Activated T-cell treated with anti-CD3 and anti-CD28 coated beads, Interleukin-2, amount 50 U/mL, for 4 hours (primary cell): ENCODE results near the gene CAMTA1. TPM values are rescaled to one million over a fixed set of nuclear protein-coding genes. Genes with fewer than 3 reads are reported as not detected.
A peak's percentile ranks its signal among the peaks of the same experiment; 100 is the strongest.

Experiments
- ATAC-seq, 2 donors: fragments of 200-7000 bp; cut with Tn5 transposase; one replicate each; pipeline ENCODE4 v1.10.0; 2021
- DNase-seq: peaks from one replicate; pipeline ENCODE4 v3.0.0-alpha.2; 2020
- H3K27me3 Mint-ChIP-seq: one replicate; pipeline ENCODE4 v1.8.0; 2021; ENCODE audit warnings: low read depth, mixed read lengths
- H3K36me3 Mint-ChIP-seq: one replicate; pipeline ENCODE4 v1.8.0; 2022; ENCODE audit warnings: mixed read lengths; ENCODE audit not compliant: insufficient read depth
- H3K4me1 Mint-ChIP-seq: one replicate; pipeline ENCODE4 v1.8.0; 2021; ENCODE audit warnings: low read depth, mixed read lengths
- H3K4me3 Mint-ChIP-seq: one replicate; pipeline ENCODE4 v1.8.0; 2021; ENCODE audit warnings: mild to moderate bottlenecking, moderate library complexity, mixed read lengths
- H3K9me3 Mint-ChIP-seq: one replicate; pipeline ENCODE4 v1.8.0; 2021; ENCODE audit warnings: mixed read lengths
- total RNA-seq, 3 donors: library from RNA; stranded (reverse); gene quantifications; one replicate each; pipeline ENCODE4 v1.2.1, GENCODE V29; 2021

CAMTA1 gene
- total RNA-seq, 3 donors from 2014 or later, result 47.5 to 50.3 (median 47.7) TPM

DNA sequence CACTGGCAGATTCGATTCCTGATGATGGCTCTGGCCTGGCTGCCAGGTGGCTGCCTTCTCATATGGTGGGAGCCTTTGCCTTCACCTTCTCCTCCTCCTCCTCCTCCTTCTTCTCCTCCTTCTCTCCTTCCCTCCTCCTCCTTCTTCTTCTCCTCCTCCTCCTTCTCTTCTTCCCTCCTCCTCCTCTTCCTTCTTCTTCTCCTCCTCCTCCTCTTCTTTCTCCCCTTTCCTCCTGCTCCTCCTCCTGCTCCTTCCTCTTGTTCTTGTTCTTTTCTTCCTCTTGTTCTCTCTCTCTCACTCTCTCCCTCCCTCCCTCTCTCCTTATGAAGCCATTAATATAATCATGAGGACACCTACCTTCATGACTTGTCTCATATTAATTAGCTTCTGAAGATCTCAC, 278.7 kb downstream of the CAMTA1 start:
- Mint-ChIP-seq H3K4me3 (no peak overlapping the region), H3K4me1 (no peaks in the 10 kb centered on the region), H3K27me3 (peaks cover 19% of the 10 kb centered on the region), H3K9me3 (no peaks in the 10 kb centered on the region), H3K36me3 (no peaks in the 10 kb centered on the region)
- no peak for DNase-seq
- ATAC-seq, result no peak

DNA sequence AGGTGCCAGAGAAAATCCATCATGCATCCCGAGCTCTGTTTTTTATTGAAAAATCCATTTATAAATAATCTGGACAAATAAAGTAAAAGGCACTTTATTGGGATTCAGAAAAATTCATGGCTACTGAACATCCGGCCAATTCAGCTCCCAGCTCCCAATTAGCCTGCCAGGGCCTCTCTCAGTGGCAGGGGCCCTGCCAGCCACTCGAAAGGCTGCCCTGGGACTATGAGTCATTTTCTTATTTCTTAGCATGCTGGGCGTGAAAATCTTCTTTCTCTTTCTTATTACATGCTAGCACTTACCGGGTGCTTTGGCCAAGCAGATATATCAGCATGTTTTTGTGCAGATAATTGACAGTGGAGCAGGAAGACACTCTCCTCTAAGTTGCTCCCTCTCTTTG, 283.3 kb downstream of the CAMTA1 start:
- no peak for ATAC-seq
- Mint-ChIP-seq H3K4me3 (no peak overlapping the region), H3K9me3 (no peaks in the 10 kb centered on the region), H3K27me3 (peaks cover 39% of the 10 kb centered on the region), H3K4me1 (peaks cover 2% of the 10 kb centered on the region), H3K36me3 (no peaks in the 10 kb centered on the region)
- no peak for DNase-seq

DNA sequence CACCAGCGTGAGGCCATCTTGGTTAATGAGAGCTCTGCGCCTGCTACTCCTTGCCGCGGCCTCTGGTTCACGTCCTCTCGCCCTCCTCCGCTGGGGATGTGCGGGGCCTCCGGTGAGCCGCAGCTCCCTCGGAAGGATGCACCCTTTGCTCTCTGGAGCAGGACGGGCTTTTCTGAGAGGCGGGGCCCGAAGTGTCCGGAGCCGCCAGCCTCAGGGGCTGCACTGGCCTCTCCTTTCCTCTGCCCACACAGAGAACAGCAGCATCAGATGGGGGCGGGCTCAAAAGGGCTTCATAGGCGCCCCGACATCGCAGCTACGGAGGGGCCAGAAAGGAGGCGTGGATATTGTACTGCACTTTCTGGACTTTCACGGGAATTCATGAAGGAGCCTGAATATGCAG, 284.7 kb downstream of the CAMTA1 start:
- DNase-seq, result no peak
- Mint-ChIP-seq H3K4me3 (no peak overlapping the region), H3K9me3 (no peaks in the 10 kb centered on the region), H3K27me3 (peaks cover 34% of the 10 kb centered on the region), H3K4me1 (peaks cover 2% of the 10 kb centered on the region), H3K36me3 (no peaks in the 10 kb centered on the region)
- no peak for ATAC-seq

DNA sequence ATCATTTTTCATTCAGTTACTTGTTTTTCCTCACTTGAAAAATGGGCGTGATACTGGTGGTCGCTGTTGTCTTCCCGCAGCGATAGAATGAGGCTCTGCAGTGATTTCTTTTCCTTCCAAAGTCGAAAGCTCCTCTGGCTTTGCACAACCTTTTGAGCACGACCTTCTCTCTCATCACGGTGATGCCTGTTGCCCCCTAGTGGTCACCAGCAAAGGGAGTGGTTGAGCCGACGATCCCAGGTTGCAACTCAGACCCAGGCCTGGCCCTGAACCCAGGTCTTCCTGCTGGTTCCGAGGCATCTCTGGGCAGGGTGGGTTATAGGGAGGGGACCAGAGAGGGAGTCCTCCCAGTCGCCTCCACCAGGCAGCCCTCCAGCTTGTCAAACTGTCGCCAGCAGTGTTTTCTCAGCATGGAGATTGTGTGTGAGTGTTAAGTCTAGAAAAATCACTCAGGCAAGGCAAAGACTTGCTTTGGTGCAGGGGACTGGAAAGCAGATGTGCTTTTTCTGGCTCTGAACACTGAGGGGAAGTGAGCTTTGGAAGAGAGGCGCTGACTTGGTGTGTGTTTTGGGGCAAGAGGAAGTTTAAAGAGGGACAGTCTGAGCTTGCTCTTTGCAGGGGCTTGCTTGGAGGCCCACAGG, 285.3 kb downstream of the CAMTA1 start:
- Mint-ChIP-seq H3K27me3 (peaks cover 30% of the 10 kb centered on the region), H3K9me3 (no peaks in the 10 kb centered on the region), H3K4me1 (peaks cover 2% of the 10 kb centered on the region), H3K36me3 (no peaks in the 10 kb centered on the region), H3K4me3 (no peak overlapping the region)
- peak; percentile 65 to 75 for ATAC-seq
- DNase-seq, result peak; percentile 49

DNA sequence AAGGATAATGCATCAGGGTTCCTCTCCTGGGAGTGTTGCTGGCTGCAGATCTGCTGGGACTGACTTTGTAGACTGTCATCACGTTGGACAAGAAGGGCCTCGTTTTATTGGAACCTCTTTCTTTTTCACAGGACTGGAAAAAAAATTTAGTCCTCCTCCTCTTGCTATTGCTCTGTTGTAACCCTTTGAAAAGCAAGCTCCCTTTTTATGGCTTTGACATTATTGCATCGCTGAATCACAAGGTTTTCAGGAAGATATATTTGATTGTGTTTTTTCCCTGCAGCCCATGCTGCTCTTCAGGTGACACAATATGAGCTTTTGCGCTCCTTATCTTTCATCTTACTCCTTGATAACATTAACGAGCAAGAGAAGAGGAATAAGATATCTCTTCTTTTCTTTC, 290.9 kb downstream of the CAMTA1 start:
- no peak overlapping the region for H3K4me3 Mint-ChIP-seq
- H3K36me3 Mint-ChIP-seq, result no peaks in the 10 kb centered on the region
- ATAC-seq (no peak), DNase-seq (no peak)
- peaks cover 8% of the 10 kb centered on the region for H3K27me3 Mint-ChIP-seq
- peaks cover 3% of the 10 kb centered on the region for H3K9me3 Mint-ChIP-seq
- H3K4me1 Mint-ChIP-seq, result no peaks in the 10 kb centered on the region

DNA sequence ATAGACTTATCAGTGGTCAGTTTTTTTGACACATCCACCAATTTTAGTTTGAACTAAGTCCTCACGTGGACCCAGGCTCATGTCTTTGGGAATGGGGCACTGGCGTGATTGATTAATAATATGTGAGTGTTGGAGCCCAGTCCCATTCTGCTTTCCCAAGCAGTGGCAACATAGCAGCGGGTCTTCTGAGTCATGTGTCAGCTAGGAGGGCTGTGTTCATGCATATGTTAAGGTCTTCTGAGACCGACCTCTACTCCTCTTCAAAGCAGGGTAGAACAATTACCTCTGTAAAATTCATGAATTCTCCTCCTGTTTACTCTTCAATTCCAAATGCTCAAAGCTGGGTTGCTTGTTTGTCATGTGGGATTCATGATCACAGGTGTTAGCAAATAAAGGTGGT, 291.3 kb downstream of the CAMTA1 start:
- H3K36me3 Mint-ChIP-seq, result no peaks in the 10 kb centered on the region
- ATAC-seq (no peak), DNase-seq (no peak)
- H3K4me1 Mint-ChIP-seq, result no peaks in the 10 kb centered on the region
- peaks cover 7% of the 10 kb centered on the region for H3K9me3 Mint-ChIP-seq
- H3K27me3 Mint-ChIP-seq, result peaks cover 8% of the 10 kb centered on the region
- no peak overlapping the region for H3K4me3 Mint-ChIP-seq

DNA sequence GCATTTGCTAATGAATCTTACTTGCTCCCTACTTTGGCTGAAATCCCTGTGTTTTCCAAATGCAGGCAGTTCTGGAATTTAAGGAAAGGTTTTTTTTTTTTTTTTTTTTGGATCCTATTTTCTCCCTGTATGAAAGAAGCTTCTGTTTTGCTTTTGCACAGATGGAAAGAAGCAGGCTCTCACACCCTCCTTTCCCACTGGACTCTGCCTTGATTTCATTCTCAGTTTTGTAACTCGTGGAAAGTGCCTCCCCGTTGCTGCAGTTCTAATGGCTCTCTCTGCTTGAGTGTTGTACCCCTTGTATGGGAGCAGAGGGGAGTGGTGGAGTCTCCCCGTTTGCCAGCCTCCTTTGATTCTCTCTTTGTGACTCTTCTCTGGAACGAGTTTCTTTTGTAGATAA, 291.9 kb downstream of the CAMTA1 start:
- H3K9me3 Mint-ChIP-seq, result peaks cover 7% of the 10 kb centered on the region
- H3K36me3 Mint-ChIP-seq, result no peaks in the 10 kb centered on the region
- no peaks in the 10 kb centered on the region for H3K4me1 Mint-ChIP-seq
- H3K4me3 Mint-ChIP-seq, result no peak overlapping the region
- peaks cover 7% of the 10 kb centered on the region for H3K27me3 Mint-ChIP-seq
- ATAC-seq (no peak), DNase-seq (no peak)

DNA sequence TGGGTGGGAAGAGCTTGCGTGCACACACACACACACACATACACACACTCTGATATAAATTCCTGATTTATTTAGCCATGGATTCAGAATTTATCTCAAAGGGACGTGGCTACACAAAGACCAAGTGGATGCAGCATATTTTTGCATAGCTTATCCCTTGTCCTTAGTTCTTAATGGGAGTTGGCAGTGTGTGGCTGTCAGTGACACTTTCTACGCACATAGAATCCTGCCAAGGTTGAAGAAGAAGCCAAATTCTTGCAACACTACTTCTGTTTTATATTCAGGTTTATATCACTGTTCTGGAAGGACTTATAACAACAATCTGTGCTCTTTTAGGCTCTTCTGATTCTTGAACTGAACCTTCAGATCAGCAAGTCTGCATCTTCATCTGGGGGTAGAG, 292.7 kb downstream of the CAMTA1 start:
- ATAC-seq (no peak), DNase-seq (no peak)
- H3K27me3 Mint-ChIP-seq, result no peaks in the 10 kb centered on the region
- H3K36me3 Mint-ChIP-seq, result no peaks in the 10 kb centered on the region
- no peak overlapping the region for H3K4me3 Mint-ChIP-seq
- no peaks in the 10 kb centered on the region for H3K4me1 Mint-ChIP-seq
- H3K9me3 Mint-ChIP-seq, result peaks cover 7% of the 10 kb centered on the region

DNA sequence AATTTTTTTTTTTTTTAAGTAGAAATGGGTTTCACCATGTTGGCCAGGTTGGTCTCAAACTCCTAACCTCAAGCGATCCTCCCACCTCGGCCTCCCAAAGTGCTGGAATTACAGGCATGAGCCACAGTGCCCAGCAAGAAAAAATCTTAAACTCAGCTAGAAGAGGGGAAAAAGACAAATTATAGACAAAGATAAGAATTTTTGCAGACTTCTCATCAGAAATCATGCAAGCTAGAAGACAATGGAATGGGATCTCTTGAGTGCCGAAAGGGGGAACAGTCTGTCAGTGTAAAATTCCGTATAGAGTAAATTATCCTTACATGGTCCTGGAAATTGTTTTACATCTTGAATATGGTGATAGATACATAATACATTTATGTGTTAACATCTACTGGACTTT, 294.4 kb downstream of the CAMTA1 start:
- Mint-ChIP-seq H3K36me3 (no peaks in the 10 kb centered on the region), H3K4me3 (no peak overlapping the region), H3K4me1 (no peaks in the 10 kb centered on the region), H3K9me3 (peaks cover 7% of the 10 kb centered on the region), H3K27me3 (no peaks in the 10 kb centered on the region)
- DNase-seq, result no peak
- ATAC-seq, result no peak

DNA sequence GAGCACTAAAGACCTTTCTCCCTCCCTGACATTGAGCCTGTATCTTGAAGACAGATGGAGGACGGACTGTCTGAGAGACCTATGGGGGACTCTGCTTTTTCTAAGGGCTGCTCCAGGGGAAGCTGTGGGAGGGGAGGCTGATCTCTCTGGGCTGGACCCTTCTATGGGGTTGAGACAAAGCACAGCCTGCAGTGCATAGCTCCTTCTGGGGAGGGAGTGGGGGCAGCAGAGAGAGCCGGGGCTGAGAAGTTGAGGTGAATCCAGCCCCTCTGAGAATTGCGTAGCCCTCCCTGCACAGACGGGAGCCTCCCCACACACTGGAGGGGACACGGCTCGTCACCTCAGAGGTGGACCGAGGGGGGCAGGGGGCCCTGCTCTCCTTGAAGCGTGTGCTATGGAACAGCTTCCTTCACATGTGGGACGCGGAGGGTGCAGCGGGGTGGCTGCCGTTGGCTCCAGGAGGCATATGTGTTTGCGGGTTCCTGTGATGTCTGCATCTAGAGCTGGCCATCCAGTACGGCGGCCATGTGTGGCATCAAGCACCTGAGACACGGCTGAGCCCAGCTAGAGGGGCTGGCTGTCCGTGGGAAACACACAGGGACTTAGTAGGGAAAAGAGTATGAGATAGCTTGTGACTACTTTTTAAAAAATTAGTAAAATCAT, 299.1 kb downstream of the CAMTA1 start:
- Mint-ChIP-seq H3K9me3 (peaks cover 7% of the 10 kb centered on the region), H3K36me3 (no peaks in the 10 kb centered on the region), H3K4me3 (no peak overlapping the region), H3K4me1 (no peaks in the 10 kb centered on the region), H3K27me3 (no peaks in the 10 kb centered on the region)
- DNase-seq (no peak), ATAC-seq (no peak)

DNA sequence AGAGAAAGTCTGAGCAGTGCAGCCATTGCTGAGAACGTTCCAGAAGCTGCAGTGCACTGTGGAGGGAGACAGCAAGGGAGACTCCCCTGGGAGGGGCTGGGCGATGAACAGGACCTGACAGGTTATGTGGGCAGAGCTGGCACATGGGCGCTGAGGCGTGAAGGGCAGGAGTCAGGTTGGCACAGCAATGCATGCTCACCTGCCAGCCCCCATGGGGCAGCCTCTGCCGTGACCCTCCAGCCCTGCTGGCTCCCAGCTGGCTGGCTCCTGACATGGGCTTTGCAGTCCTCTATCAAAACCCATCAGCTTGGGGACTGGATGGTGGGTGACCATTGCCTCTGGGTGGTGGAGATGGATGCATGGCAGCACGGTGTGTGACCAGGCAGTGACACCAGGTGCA, 300.3 kb downstream of the CAMTA1 start:
- Mint-ChIP-seq H3K27me3 (no peaks in the 10 kb centered on the region), H3K4me3 (no peak overlapping the region), H3K4me1 (no peaks in the 10 kb centered on the region), H3K9me3 (peaks cover 7% of the 10 kb centered on the region), H3K36me3 (no peaks in the 10 kb centered on the region)
- no peak for ATAC-seq
- DNase-seq, result no peak

DNA sequence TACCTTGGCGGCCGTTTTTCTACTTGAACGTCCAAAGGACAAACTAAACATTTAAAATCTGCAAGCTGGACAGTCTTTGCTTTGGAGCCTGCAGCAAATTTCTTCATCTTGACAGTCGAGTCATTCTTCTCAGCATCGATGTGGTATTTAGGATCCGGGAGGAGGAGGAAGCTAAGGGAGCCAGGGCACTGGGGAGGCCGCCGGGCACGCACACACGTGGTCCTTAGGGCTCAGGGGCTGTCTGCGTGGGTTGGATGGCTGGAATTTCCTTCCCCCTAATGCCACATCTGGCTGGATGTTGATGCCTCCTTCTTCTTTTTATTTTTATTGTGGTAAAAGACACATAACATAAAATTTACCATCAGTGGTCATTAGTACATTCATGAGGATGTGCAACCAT, 300.9 kb downstream of the CAMTA1 start:
- DNase-seq (no peak), ATAC-seq (no peak)
- Mint-ChIP-seq H3K27me3 (no peaks in the 10 kb centered on the region), H3K4me1 (no peaks in the 10 kb centered on the region), H3K9me3 (peaks cover 4% of the 10 kb centered on the region), H3K36me3 (no peaks in the 10 kb centered on the region), H3K4me3 (no peak overlapping the region)

DNA sequence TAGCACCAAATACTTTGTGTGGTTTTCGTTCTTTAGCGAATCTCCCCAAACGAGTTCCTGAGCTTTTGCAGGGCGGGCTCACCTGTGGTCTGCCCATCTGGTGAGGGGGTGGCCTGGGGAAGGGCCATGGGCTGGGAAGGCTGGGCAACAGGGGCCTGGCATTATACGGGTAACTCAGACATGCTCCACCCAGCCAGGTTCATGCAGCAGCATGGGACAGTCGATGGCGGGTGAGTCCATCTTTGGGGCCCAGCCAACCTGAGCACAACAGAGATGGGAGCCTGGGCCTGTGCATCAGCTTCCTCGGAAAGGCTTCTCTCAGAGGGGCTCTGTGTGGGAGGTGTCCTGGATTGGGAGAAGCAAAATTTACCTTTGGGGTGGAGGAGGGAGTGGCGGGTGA, 302.6 kb downstream of the CAMTA1 start:
- Mint-ChIP-seq H3K9me3 (no peaks in the 10 kb centered on the region), H3K4me3 (no peak overlapping the region), H3K27me3 (no peaks in the 10 kb centered on the region), H3K4me1 (no peaks in the 10 kb centered on the region), H3K36me3 (no peaks in the 10 kb centered on the region)
- DNase-seq (no peak), ATAC-seq (no peak)

DNA sequence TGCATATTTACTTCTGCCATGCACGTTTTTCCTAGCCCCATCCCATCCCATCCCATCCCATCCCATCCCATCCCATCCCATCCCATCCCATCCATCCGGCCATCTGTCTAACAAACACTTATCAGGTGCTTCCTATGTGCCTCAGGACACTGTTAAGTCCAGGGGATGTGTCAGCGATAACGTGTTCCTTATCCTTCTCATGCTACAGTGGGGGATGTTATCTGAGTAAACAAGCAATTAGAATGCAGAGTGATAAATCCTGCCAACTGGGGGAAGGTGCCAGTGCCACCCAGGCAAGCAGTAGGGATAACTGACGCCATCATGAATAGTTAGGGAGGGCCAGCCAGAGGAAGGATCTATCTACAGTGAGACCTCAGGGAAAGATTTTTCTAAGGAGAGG, 304.2 kb downstream of the CAMTA1 start:
- Mint-ChIP-seq H3K9me3 (no peaks in the 10 kb centered on the region), H3K4me1 (no peaks in the 10 kb centered on the region), H3K27me3 (no peaks in the 10 kb centered on the region), H3K4me3 (no peak overlapping the region), H3K36me3 (no peaks in the 10 kb centered on the region)
- DNase-seq (no peak), ATAC-seq (no peak)

DNA sequence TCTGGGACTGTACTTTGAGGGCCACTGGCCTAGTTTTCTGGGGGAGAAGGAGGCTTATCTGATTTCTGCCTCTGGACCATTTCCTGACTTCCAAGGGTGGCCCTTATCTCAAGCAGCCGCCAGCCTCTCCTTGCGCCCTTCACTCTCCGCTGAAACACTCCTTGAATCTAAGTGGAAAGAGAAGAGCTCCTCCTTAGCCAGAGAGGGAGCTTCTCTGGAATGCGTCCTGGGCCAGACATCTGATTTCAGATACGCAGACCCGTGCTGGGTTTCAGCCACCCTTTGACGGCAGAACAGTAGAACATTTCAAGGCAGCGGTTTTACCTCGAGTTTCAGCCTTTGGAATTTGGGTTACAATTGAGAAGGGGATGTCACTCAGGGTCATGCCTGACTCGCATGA, 308.0 kb downstream of the CAMTA1 start:
- H3K27me3 Mint-ChIP-seq, result peaks cover 10% of the 10 kb centered on the region
- no peaks in the 10 kb centered on the region for H3K4me1 Mint-ChIP-seq
- no peak overlapping the region for H3K4me3 Mint-ChIP-seq
- no peaks in the 10 kb centered on the region for H3K9me3 Mint-ChIP-seq
- no peak for ATAC-seq
- DNase-seq, result no peak
- H3K36me3 Mint-ChIP-seq, result no peaks in the 10 kb centered on the region
